Parathyroid adenoma (tissue), 2 donors: ENCODE data around the gene RIC8A.

ENCODE experiments used
- H2AFZ ChIP-seq: fragments of 300-600 bp; sonication (generic); one replicate; pipeline ENCODE4 v1.7.0; 2017; ENCODE audit warnings: antibody characterized with exemption, mild to moderate bottlenecking
- H3K27ac ChIP-seq: fragments of 300-600 bp; sonication (generic); one replicate; pipeline ENCODE4 v1.7.0; 2017
- H3K27me3 ChIP-seq: fragments of 300-600 bp; sonication (generic); one replicate; pipeline ENCODE4 v1.7.0; 2017; ENCODE audit warnings: low read length; ENCODE audit not compliant: control insufficient read depth, insufficient read depth
- H3K36me3 ChIP-seq: fragments of 300-600 bp; sonication (generic); one replicate; pipeline ENCODE4 v1.7.0; 2017; ENCODE audit warnings: low read length; ENCODE audit not compliant: control insufficient read depth, insufficient read depth
- H3K4me1 ChIP-seq: fragments of 300-600 bp; sonication (generic); one replicate; pipeline ENCODE4 v1.7.0; 2017; ENCODE audit warnings: control low read depth
- H3K4me2 ChIP-seq: fragments of 300-600 bp; sonication (generic); one replicate; pipeline ENCODE4 v1.7.0; 2017; ENCODE audit warnings: low read length
- H3K4me3 ChIP-seq: fragments of 300-600 bp; sonication (generic); one replicate; pipeline ENCODE4 v1.7.0; 2017; ENCODE audit warnings: low read depth, low read length
- H3K79me2 ChIP-seq: fragments of 300-600 bp; sonication (generic); one replicate; pipeline ENCODE4 v1.7.0; 2017; ENCODE audit warnings: control low read depth
- H3K9ac ChIP-seq: fragments of 300-600 bp; sonication (generic); one replicate; pipeline ENCODE4 v1.7.0; 2017; ENCODE audit warnings: mild to moderate bottlenecking
- H3K9me3 ChIP-seq: fragments of 300-600 bp; sonication (generic); one replicate; pipeline ENCODE4 v1.7.0; 2017; ENCODE audit warnings: low read length; ENCODE audit not compliant: control insufficient read depth
- CTCF ChIP-seq: fragments of 300-600 bp; sonication (generic); IDR thresholded peaks from one replicate; pipeline ENCODE4 v1.7.0; 2017; ENCODE audit warnings: antibody characterized with exemption, mild to moderate bottlenecking
- donor health status: primary hyperparathyroidism.

Gene RIC8A

GRCh38 chr11:196786-197731 is 10.4 kb upstream of the RIC8A start:
- Histone ChIP-seq H3K4me2 (no peak overlapping the region), H3K4me1 (no peaks in the 10 kb centered on the region), H3K9me3 (no peaks in the 10 kb centered on the region), H3K9ac (no peak overlapping the region), H3K27me3 (no peaks in the 10 kb centered on the region), H3K36me3 (no peaks in the 10 kb centered on the region), H2AFZ (no peak overlapping the region), H3K79me2 (no peaks in the 10 kb centered on the region), H3K4me3 (no peak overlapping the region), H3K27ac (no peak overlapping the region)
- TF ChIP-seq CTCF: no peak

GRCh38 chr11:197741-198235 is 9.7 kb upstream of the RIC8A start:
- no peaks in the 10 kb centered on the region for H3K27me3 ChIP-seq
- no peak for TF ChIP-seq CTCF
- H3K36me3 ChIP-seq: no peaks in the 10 kb centered on the region
- no peaks in the 10 kb centered on the region for H3K4me1 ChIP-seq
- no peak overlapping the region for H3K9ac ChIP-seq
- no peak overlapping the region for H3K4me2 ChIP-seq
- no peak overlapping the region for H3K4me3 ChIP-seq
- no peaks in the 10 kb centered on the region for H3K9me3 ChIP-seq
- no peak overlapping the region for H3K27ac ChIP-seq
- H3K79me2 ChIP-seq: no peaks in the 10 kb centered on the region
- no peak overlapping the region for H2AFZ ChIP-seq

- H3K36me3 ChIP-seq: no peaks in the 10 kb centered on the region
- H3K4me2 ChIP-seq: no peak overlapping the region
- TF ChIP-seq CTCF: no peak
- H3K4me3 ChIP-seq: no peak overlapping the region
- H3K27me3 ChIP-seq: no peaks in the 10 kb centered on the region
- H3K79me2 ChIP-seq: no peaks in the 10 kb centered on the region
- no peak overlapping the region for H3K27ac ChIP-seq
- no peaks in the 10 kb centered on the region for H3K9me3 ChIP-seq
- no peak overlapping the region for H2AFZ ChIP-seq
- no peaks in the 10 kb centered on the region for H3K4me1 ChIP-seq
- H3K9ac ChIP-seq: no peak overlapping the region
These were observed 9.2 kb upstream of the RIC8A start for GRCh38 chr11:198236-198806.

- no peaks in the 10 kb centered on the region for H3K9me3 ChIP-seq
- no peak overlapping the region for H3K4me2 ChIP-seq
- no peak overlapping the region for H3K4me3 ChIP-seq
- H3K79me2 ChIP-seq: no peaks in the 10 kb centered on the region
- H3K4me1 ChIP-seq: no peaks in the 10 kb centered on the region
- TF ChIP-seq CTCF: no peak
- H2AFZ ChIP-seq: no peak overlapping the region
- H3K27me3 ChIP-seq: no peaks in the 10 kb centered on the region
- no peak overlapping the region for H3K27ac ChIP-seq
- no peak overlapping the region for H3K9ac ChIP-seq
- no peaks in the 10 kb centered on the region for H3K36me3 ChIP-seq
These were observed 8.4 kb upstream of the RIC8A start for GRCh38 chr11:199004-199581.
